Fibroblast of the aortic adventitia (primary cell): ENCODE data around the gene KIF1A. TPM values are rescaled to one million over a fixed set of nuclear protein-coding genes. Genes with fewer than 3 reads are reported as not detected.

Source experiments
- DNase-seq: peaks from one replicate; pipeline ENCODE4 v3.0.0-alpha.2; 2010; ENCODE audit warnings: low read depth
- H3K4me3 ChIP-seq: 2 replicates; pipeline ENCODE4 v1.5.1; 2011; ENCODE audit warnings: low read depth, mild to moderate bottlenecking, control low read depth, low read length, moderate library complexity
- CTCF ChIP-seq: IDR thresholded peaks from 2 replicates; pipeline ENCODE4 v1.5.1; 2011; ENCODE audit warnings: mild to moderate bottlenecking, low read length, control low read depth, inconsistent platforms; ENCODE audit not compliant: insufficient read depth
- total RNA-seq: library from RNA; depleted of rRNA; stranded (reverse); fragments of >200 nt; gene quantifications from 2 replicates; pipeline ENCODE4 v1.2.3, GENCODE V29; 2012; ENCODE audit warnings: low replicate concordance

Gene KIF1A
- total RNA-seq, 1 donor = under 0.01 TPM

GRCh38 chr2:240789501-240790369 is 30.3 kb downstream of the KIF1A start:
- TF ChIP-seq CTCF = no peak
- H3K4me3 ChIP-seq = no peak overlapping the region
- DNase-seq = no peak

GRCh38 chr2:240789051-240789453 is 31.0 kb downstream of the KIF1A start:
- no peak for TF ChIP-seq CTCF
- no peak for DNase-seq
- no peak overlapping the region for H3K4me3 ChIP-seq

- DNase-seq = no peak
Measured at GRCh38 chr2:240788482-240788881, 31.5 kb downstream of the KIF1A start.

GRCh38 chr2:240787521-240788472 is 32.2 kb downstream of the KIF1A start:
- no peak for DNase-seq
- no peak overlapping the region for H3K4me3 ChIP-seq
- no peak for TF ChIP-seq CTCF

More at GRCh38 chr2:240788482-240788881, 31.5 kb downstream of the KIF1A start:
- H3K4me3 ChIP-seq = no peak overlapping the region
- no peak for TF ChIP-seq CTCF

GRCh38 chr2:240786871-240787311 is 33.1 kb downstream of the KIF1A start:
- DNase-seq = no peak
- H3K4me3 ChIP-seq = no peak overlapping the region
- no peak for TF ChIP-seq CTCF

GRCh38 chr2:240786355-240786841 is 33.6 kb downstream of the KIF1A start:
- TF ChIP-seq CTCF = no peak
- DNase-seq = no peak
- no peak overlapping the region for H3K4me3 ChIP-seq
